IPS-18c (cell line): Measurements from ENCODE around the gene GCNA.
"Not testable (repeated sequence)": the region's sequence is repeated elsewhere in the genome, so short reads cannot be mapped to it uniquely, and the experiment has no call there.

ENCODE experiments used
- H3K4me3 ChIP-seq: 2 replicates; pipeline ENCODE4 v1.7.0; 2013; ENCODE audit warnings: low read depth, mild to moderate bottlenecking, low read length, moderate library complexity; ENCODE audit not compliant: insufficient read depth
- H3K9me3 ChIP-seq: one replicate; pipeline ENCODE4 v1.6.1; 2013; ENCODE audit warnings: mild to moderate bottlenecking, low read length, moderate library complexity; ENCODE audit not compliant: control insufficient read depth, insufficient read depth

Gene GCNA

DNA sequence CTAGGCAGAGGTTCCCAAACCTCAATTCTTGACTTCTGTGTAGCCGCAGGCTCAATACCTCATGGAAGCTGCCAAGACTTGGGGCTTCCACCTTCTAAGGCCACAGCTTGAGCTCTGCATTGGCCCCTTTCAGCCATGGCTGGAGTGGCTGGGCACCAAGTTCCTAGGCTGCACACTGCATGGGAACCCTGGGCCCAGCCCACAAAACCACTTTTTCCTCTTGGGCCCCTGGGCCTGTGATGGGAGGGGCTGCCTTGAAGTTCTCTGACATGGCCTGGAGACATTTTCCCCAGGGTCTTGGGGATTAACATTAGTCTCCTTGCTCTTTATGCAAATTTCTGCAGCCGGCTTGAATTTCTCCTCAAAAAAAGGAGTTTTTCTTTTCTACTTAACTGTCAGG lies 75.1 kb downstream of the GCNA start:
- H3K9me3 ChIP-seq, result peaks cover 3% of the 10 kb centered on the region
- no peak overlapping the region for H3K4me3 ChIP-seq

DNA sequence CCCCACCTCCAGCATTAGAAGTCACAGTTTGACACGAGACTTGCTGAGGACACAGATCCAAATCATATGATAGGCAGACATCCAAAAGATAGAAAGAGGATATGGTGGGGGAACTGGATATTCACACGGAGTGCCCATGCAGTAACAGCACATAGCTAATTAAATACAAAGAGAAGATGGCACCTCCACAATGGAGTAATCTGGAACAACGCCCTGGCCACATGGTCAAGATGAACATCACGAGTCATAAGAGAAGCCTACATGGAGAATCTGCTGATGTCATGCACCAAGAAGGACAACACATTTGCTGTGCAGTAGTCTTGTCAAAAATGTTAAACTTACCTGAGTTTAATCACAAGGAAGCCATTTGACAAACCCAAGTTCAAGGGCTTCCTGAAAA lies 79.0 kb downstream of the GCNA start:
- H3K4me3 ChIP-seq, result no peak overlapping the region
- peaks cover 8% of the 10 kb centered on the region for H3K9me3 ChIP-seq

DNA sequence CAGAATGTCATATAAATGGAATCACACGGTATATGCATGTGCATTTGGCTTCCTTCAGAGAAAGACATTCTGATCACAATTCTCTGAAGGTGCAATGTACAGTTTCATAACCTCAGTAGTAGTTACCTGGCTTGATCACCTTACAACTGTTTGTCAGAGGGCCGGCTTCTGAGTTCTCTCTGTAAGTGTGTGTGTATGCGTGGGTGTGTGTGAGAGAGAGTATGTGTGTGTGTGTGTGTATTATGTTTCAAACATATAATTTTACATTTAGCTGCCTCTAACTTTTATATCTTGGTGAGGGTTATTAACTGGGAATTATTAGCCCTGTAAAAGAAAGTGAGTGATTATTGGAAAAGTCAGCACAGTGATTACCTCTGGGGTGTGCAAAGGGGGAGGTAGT lies 81.1 kb downstream of the GCNA start:
- Histone ChIP-seq H3K4me3 (no peak overlapping the region), H3K9me3 (peaks cover 11% of the 10 kb centered on the region)

DNA sequence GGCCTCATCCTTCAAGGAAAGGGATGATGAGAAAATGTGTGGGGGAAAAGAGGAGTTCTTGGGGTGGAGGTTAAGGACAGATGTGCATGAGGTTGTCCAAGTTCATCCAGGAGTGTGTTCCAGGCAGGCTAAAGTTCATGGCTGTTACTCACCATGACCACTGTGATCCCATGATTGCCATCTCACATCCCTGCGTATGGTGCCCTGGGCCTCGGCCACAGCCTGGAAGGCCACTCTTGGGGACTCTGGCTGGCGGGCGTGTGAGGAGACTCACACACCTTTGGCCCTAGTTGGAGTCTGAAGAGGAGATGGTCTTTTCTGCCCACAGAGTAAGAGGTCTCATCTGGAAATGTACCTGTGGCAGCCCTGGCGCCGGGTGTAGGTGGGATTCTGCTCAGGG lies 81.7 kb downstream of the GCNA start:
- peaks cover 11% of the 10 kb centered on the region for H3K9me3 ChIP-seq
- no peak overlapping the region for H3K4me3 ChIP-seq

DNA sequence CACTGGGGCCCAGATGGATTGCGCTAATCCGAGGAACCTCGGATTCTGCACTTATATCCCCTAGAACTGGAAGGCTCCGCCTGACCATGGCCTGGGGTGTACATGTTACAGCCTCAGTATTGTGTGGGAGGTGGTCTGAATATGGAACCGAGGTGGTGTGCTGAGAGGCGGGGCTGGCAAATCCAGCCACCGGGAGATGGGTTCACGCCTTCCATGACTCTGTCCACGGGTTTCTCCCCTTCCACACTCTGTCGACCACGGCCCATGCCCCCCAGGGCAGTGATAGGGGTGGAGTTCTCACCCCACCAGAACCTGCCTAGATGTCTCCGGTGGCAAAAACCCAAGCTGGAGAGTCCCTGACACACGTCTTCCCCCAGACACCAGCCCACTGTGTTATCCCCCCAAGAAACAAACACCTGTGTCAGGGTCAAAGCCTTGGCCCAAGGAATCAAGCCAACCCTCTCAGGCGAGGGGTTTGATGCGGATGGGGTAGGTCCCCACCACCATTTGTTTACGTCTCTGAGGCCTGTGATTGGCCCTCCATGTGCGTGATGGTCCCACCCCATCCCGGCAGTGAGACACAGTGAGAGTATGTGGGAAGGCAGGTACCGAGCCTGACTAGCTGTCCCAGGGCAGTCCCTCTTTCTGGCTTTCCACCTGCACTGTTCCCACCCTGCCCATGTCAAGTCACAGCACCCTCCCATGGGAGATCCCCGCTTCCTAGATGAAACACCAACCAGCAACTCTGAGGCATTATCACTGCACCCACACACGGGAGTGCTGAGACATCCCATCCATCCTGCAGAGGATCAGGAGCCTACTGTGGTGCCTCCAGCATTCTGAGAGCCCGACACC lies 82.6 kb downstream of the GCNA start:
- no peak overlapping the region for H3K4me3 ChIP-seq
- peaks cover 13% of the 10 kb centered on the region for H3K9me3 ChIP-seq

DNA sequence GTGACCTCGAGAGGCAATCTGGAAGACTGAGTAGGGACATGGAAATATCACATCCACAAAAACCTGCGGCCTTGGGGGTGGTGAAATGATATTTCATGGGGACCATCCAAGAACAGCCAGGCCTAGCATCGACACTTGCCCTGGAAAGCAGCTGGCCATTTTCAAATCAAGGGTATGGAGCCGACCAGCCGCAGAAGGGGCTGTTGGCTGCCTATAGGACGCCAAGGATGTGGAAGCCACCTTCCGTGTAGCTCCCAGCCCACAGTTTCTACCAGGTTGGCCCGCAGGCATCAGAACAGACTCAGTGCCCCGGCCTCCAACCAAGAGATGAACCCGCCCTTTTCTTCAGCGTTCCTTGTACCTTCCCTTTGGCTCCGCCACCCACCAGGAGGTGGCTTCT lies 83.7 kb downstream of the GCNA start:
- Histone ChIP-seq H3K4me3 (no peak overlapping the region), H3K9me3 (peaks cover 17% of the 10 kb centered on the region)

DNA sequence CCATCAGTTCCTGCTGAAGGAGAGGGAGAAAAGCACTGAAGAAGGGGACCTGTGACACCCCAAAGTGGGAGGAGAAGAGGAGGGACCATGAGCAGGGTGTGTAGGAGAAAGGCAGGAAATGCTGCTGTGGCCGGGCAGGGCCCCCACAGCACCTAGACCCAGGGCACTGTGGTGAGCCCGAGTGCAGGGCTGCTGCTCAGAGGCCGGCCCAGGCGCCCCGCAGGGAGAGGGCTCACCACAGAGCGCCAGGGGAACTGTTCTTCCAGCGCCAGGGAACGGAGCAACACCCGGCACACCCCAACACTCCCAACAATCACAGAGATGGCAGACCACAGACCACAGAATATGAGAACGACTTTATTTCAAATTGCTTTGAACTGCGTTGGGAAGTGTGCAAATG lies 84.4 kb downstream of the GCNA start:
- H3K9me3 ChIP-seq, result peaks cover 18% of the 10 kb centered on the region
- H3K4me3 ChIP-seq, result not testable (repeated sequence)
